Esophagus squamous epithelium (tissue), 5 donors: ENCODE measurements around the gene CNOT1. TPM values are rescaled to one million over a fixed set of nuclear protein-coding genes. Genes with fewer than 3 reads are reported as not detected.

ENCODE experiments used
- DNase-seq: peaks from one replicate; lab custom pipeline; 2025; lab: John Stamatoyannopoulos, UW
- H3K27ac ChIP-seq, 4 donors: fragments of 200-600 bp; sonication (generic); one replicate each; pipeline ENCODE4 v1.5.1; 2016 to 2019; ENCODE audit warnings: mild to moderate bottlenecking in 1 of 4
- H3K27me3 ChIP-seq, 4 donors: fragments of 200-600 bp; sonication (generic); 1 replicate in 3 of 4; 2 replicates in 1 of 4; pipeline versions ENCODE4 v1.5.1 to v1.6.0; 2017 to 2021; ENCODE audit warnings: antibody characterized with exemption in 1 of 4
- H3K36me3 ChIP-seq, 3 donors: fragments of 200-600 bp; sonication (generic); one replicate each; pipeline ENCODE4 v1.5.1; 2016 to 2019
- H3K4me1 ChIP-seq, 3 donors: fragments of 200-600 bp; sonication (generic); one replicate each; pipeline ENCODE4 v1.5.1; 2017 to 2019
- H3K4me3 ChIP-seq, 4 donors: fragments of 200-600 bp; sonication (generic); 1 replicate in 3 of 4; 2 replicates in 1 of 4; pipeline ENCODE4 v1.5.1; 2016 to 2019; ENCODE audit warnings: mild to moderate bottlenecking in 2 of 4, moderate library complexity in 1 of 4
- H3K9me3 ChIP-seq, 3 donors: fragments of 200-600 bp; sonication (generic); one replicate each; pipeline ENCODE4 v1.5.1; 2016 to 2019
- CTCF ChIP-seq, 6 experiments: fragments of 450-650 bp in 4 of 6; fragments of 200-600 bp in 2 of 6; sonication (generic) in 2 of 6; IDR thresholded peaks; one replicate each; pipeline ENCODE4 v1.5.1; 2016 to 2019; ENCODE audit warnings: antibody characterized with exemption in 6 of 6, mild to moderate bottlenecking in 4 of 6, moderate library complexity in 4 of 6
- POLR2A ChIP-seq, 4 donors: fragments of 450-650 bp; IDR thresholded peaks; one replicate each; pipeline ENCODE4 v1.6.1; 2017; ENCODE audit warnings: antibody characterized with exemption in 4 of 4, mild to moderate bottlenecking in 4 of 4, moderate library complexity in 3 of 4
- WGBS, 2 donors: methylation state at CpG; one replicate each; pipeline ENCODE4 v1.1.5; 2018; 5-methylcytosine and 5-hydroxymethylcytosine counted together
- intact Hi-C: fragments of 100-400 bp; cut with DNase I; formaldehyde crosslinking; loops from one replicate; pipeline ENCODE4 v1.15.0; 2022
- total RNA-seq, 4 donors: library from RNA; depleted of rRNA; stranded (reverse); fragments of >200 nt; gene quantifications; one replicate each; pipeline ENCODE4 v1.1.0, GENCODE V29; 2016
- donor health status: DM: yes; HTN: yes; CAD: no.

CNOT1 gene
- total RNA-seq, 4 donors from 2014 or later = 124 to 229 (median 153) TPM

- intact Hi-C loops = no loop called here
- no peak for DNase-seq
- no peak for TF ChIP-seq POLR2A (IDR thresholded peaks at IDR 0.05)
- no peak for TF ChIP-seq CTCF (IDR thresholded peaks at IDR 0.05)
- no peak overlapping the region for H3K4me3 ChIP-seq
- peaks cover 25 to 83% (median 61%) of the 10 kb centered on the region in 3 donors for H3K36me3 ChIP-seq
- H3K4me1 ChIP-seq = peaks cover 9 to 20% (median 10%) of the 10 kb centered on the region in 3 donors
- H3K9me3 ChIP-seq = no peaks in the 10 kb centered on the region
- H3K27me3 ChIP-seq = no peaks in the 10 kb centered on the region
- H3K27ac ChIP-seq = no peak overlapping the region
These were observed 109.9 kb downstream of the CNOT1 start for GRCh38 chr16:58519707-58520106.

GRCh38 chr16:58518980-58519368 lies 110.7 kb downstream of the CNOT1 start:
- Histone ChIP-seq H3K4me1 (peaks cover 9 to 27% (median 14%) of the 10 kb centered on the region in 3 donors), H3K36me3 (peaks cover 25 to 76% (median 55%) of the 10 kb centered on the region in 3 donors), H3K27me3 (no peaks in the 10 kb centered on the region), H3K9me3 (no peaks in the 10 kb centered on the region), H3K4me3 (no peak overlapping the region), H3K27ac (no peak overlapping the region)
- no peak for DNase-seq
- WGBS, 2 donors = 77 to 78% methylated on average over 1 of the region's 1 CpG
- no peak for TF ChIP-seq POLR2A (IDR thresholded peaks at IDR 0.05)
- TF ChIP-seq CTCF (IDR thresholded peaks at IDR 0.05) = no peak
- intact Hi-C loops = no loop called here

- TF ChIP-seq CTCF (IDR thresholded peaks at IDR 0.05) (no peak), POLR2A (IDR thresholded peaks at IDR 0.05) (no peak)
- Histone ChIP-seq H3K4me1 (peaks cover 9 to 28% (median 14%) of the 10 kb centered on the region in 3 donors), H3K27me3 (no peaks in the 10 kb centered on the region), H3K9me3 (no peaks in the 10 kb centered on the region), H3K27ac (no peak overlapping the region), H3K4me3 (no peak overlapping the region), H3K36me3 (peaks cover 25 to 69% (median 50%) of the 10 kb centered on the region in 3 donors)
- WGBS, 2 donors = 58 to 73% methylated on average over 8 of the region's 8 CpGs
- no peak for DNase-seq
- intact Hi-C loops = no loop called here
These were observed 111.3 kb downstream of the CNOT1 start for GRCh38 chr16:58518083-58518979.

GRCh38 chr16:58516768-58517107 lies 112.9 kb downstream of the CNOT1 start:
- no peak for DNase-seq
- WGBS, 2 donors = 84 to 91% methylated on average over 3 to 4 of the region's 4 CpGs
- peak overlapping the region in 3 of 4 donors; percentile 89 to 93 (median 92) for H3K4me3 ChIP-seq
- peaks cover 15 to 53% (median 35%) of the 10 kb centered on the region in 3 donors for H3K36me3 ChIP-seq
- no peak for TF ChIP-seq POLR2A (IDR thresholded peaks at IDR 0.05)
- no peak for TF ChIP-seq CTCF (IDR thresholded peaks at IDR 0.05)
- intact Hi-C loops = no loop called here
- H3K27me3 ChIP-seq = no peaks in the 10 kb centered on the region
- H3K9me3 ChIP-seq = no peaks in the 10 kb centered on the region
- H3K27ac ChIP-seq = peak overlapping the region in 3 of 4 donors; percentile 17 to 92 (median 91)
- H3K4me1 ChIP-seq = peaks cover 9 to 28% (median 14%) of the 10 kb centered on the region in 3 donors
